Cortex of kidney (tissue), 1 donor: ENCODE results near the gene ELL.
"Not testable (repeated sequence)": the region's sequence is repeated elsewhere in the genome, so short reads cannot be mapped to it uniquely, and the experiment has no call there.

Experiments
- DNase-seq: peaks from one replicate; lab custom pipeline; 2025; lab: John Stamatoyannopoulos, UW

The ELL gene

GRCh38 chr19:18422530-18423191 lies 99.2 kb downstream of the ELL start:
- DNase-seq: no peak

GRCh38 chr19:18421371-18421959 lies 100.4 kb downstream of the ELL start:
- DNase-seq: no peak

- no peak for DNase-seq
Observed at GRCh38 chr19:18420930-18421329, 100.9 kb downstream of the ELL start.

GRCh38 chr19:18419699-18420460 lies 102.0 kb downstream of the ELL start:
- DNase-seq: no peak

GRCh38 chr19:18419195-18419698 lies 102.6 kb downstream of the ELL start, which contains the start of gene SSBP4:
Gene SSBP4, plus strand, starts transcription at chr19:18419398. Its CDS starts 251 bp downstream, at chr19:18419649.
- no peak for DNase-seq

- DNase-seq: no peak
Observed at GRCh38 chr19:18418483-18419194, 103.2 kb downstream of the ELL start.

- DNase-seq: no peak
Observed at GRCh38 chr19:18418029-18418482, 103.8 kb downstream of the ELL start.

GRCh38 chr19:18417250-18418028 lies 104.4 kb downstream of the ELL start:
- DNase-seq: no peak

- no peak for DNase-seq
Observed at GRCh38 chr19:18416778-18417249, 105.1 kb downstream of the ELL start.

- DNase-seq: no peak
Observed at GRCh38 chr19:18415178-18415867, 106.5 kb downstream of the ELL start.

- no peak for DNase-seq
Observed at GRCh38 chr19:18414504-18415177, 107.2 kb downstream of the ELL start.

GRCh38 chr19:18412610-18413239 lies 109.1 kb downstream of the ELL start:
- no peak for DNase-seq

- no peak for DNase-seq
Observed at GRCh38 chr19:18408053-18408476, 113.8 kb downstream of the ELL start.

GRCh38 chr19:18406749-18407148 lies 115.1 kb downstream of the ELL start:
- DNase-seq: no peak

GRCh38 chr19:18405754-18406153 lies 116.1 kb downstream of the ELL start:
- DNase-seq: not testable (repeated sequence)

- not testable (repeated sequence) for DNase-seq
Observed at GRCh38 chr19:18402455-18403248, 119.2 kb downstream of the ELL start.

GRCh38 chr19:18401580-18402112 lies 120.2 kb downstream of the ELL start:
- DNase-seq: no peak

- no peak for DNase-seq
Observed at GRCh38 chr19:18399008-18399407, 122.9 kb downstream of the ELL start.
